Measurements from ENCODE around the gene CCDC28A. TPM values are rescaled to one million over a fixed set of nuclear protein-coding genes. Genes with fewer than 3 reads are reported as not detected.

CCDC28A gene
- total RNA-seq, 1 donor from 2014 or later, result 30.2 TPM

DNA sequence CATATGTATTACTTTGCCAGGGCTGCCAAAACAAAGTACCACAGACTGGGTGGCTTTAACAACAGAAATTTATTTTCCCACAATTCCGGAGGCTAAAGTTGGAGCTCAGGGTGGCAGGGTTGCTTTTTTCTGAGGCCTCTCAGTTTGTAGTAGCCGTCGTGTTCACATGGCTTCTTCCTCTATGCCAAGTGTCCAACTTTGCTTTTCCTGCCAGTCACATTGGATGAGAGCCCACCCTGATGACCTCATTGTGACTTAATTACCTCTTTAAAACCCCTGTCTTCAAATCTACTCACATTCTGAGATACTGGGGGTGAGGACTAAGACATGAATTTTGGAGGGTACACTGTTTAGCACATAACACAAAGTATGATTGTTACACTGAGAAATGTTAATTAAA lies 12.4 kb downstream of the CCDC28A start:
- no peaks in the 10 kb centered on the region for H3K27me3 Mint-ChIP-seq (ENCODE audit: insufficient read depth, low read depth)
- no peaks in the 10 kb centered on the region for H3K27me3 ChIP-seq

DNA sequence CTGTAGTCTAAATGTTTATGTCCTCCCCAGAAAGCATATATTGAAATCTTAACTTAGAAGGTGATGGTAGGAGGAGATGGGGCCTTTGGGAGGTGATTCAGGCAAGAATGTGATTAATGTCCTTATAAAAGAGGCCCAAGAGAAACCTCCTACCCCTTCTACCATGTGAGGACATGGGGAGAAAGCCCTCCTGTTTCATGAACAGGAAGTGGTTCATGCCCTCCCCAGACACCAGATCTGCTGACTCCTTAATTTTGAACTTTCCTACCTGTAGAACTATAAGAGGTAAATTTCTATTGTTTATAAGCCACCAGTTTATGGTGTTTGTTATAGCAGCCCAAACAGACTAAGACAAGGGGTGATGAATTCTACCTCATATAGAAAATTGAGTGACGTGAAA lies 13.6 kb downstream of the CCDC28A start:
- no peak overlapping the region for H3K9ac ChIP-seq
- DNase-seq (ENCODE audit: low spot score), result no peak
- H3K27me3 Mint-ChIP-seq (ENCODE audit: insufficient read depth, low read depth), result no peaks in the 10 kb centered on the region
- no peak overlapping the region for H2AFZ ChIP-seq (replicated peaks)
- no peaks in the 10 kb centered on the region for H4K20me1 ChIP-seq (ENCODE audit: low read depth)
- no peaks in the 10 kb centered on the region for H3K9me3 ChIP-seq (ENCODE audit: low read depth)
- H3K9me3 Mint-ChIP-seq, result no peaks in the 10 kb centered on the region
- H3K27ac Mint-ChIP-seq, result no peak overlapping the region
- no peak overlapping the region for H3K4me3 ChIP-seq
- no peaks in the 10 kb centered on the region for H3K4me1 Mint-ChIP-seq
- no peak overlapping the region for H3K27ac ChIP-seq
- H3K4me2 ChIP-seq, result no peak overlapping the region
- no peaks in the 10 kb centered on the region for H3K4me1 ChIP-seq
- peaks cover 5% of the 10 kb centered on the region for H3K36me3 ChIP-seq
- H3K36me3 Mint-ChIP-seq, result no peaks in the 10 kb centered on the region
- H3K4me3 Mint-ChIP-seq, result no peak overlapping the region
- no peaks in the 10 kb centered on the region for H3K79me2 ChIP-seq (ENCODE audit: low read depth)
- H3F3A ChIP-seq (ENCODE audit: low read depth), result no peaks in the 10 kb centered on the region
- no peaks in the 10 kb centered on the region for H3K27me3 ChIP-seq
- TF ChIP-seq EZH2 (IDR thresholded peaks at IDR 0.05) (no peak), EZH2phosphoT487 (IDR thresholded peaks at IDR 0.05) (no peak)
- TF ChIP-seq, protein P1, sequence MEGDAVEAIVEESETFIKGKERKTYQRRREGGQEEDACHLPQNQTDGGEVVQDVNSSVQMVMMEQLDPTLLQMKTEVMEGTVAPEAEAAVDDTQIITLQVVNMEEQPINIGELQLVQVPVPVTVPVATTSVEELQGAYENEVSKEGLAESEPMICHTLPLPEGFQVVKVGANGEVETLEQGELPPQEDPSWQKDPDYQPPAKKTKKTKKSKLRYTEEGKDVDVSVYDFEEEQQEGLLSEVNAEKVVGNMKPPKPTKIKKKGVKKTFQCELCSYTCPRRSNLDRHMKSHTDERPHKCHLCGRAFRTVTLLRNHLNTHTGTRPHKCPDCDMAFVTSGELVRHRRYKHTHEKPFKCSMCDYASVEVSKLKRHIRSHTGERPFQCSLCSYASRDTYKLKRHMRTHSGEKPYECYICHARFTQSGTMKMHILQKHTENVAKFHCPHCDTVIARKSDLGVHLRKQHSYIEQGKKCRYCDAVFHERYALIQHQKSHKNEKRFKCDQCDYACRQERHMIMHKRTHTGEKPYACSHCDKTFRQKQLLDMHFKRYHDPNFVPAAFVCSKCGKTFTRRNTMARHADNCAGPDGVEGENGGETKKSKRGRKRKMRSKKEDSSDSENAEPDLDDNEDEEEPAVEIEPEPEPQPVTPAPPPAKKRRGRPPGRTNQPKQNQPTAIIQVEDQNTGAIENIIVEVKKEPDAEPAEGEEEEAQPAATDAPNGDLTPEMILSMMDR (IDR thresholded peaks at IDR 0.05), result no peak

More for the DNA sequence above, 12.4 kb downstream of the CCDC28A start:
- no peaks in the 10 kb centered on the region for H3F3A ChIP-seq (ENCODE audit: low read depth)
- no peaks in the 10 kb centered on the region for H3K9me3 ChIP-seq (ENCODE audit: low read depth)
- H3K9ac ChIP-seq, result no peak overlapping the region
- H4K20me1 ChIP-seq (ENCODE audit: low read depth), result no peaks in the 10 kb centered on the region
- H3K36me3 ChIP-seq, result peaks cover 5% of the 10 kb centered on the region
- Mint-ChIP-seq H3K36me3 (peaks cover 1% of the 10 kb centered on the region), H3K4me3 (no peak overlapping the region), H3K9me3 (no peaks in the 10 kb centered on the region), H3K27ac (no peak overlapping the region), H3K4me1 (no peaks in the 10 kb centered on the region)
- no peaks in the 10 kb centered on the region for H3K4me1 ChIP-seq
- no peak overlapping the region for H2AFZ ChIP-seq (replicated peaks)
- no peak for DNase-seq (ENCODE audit: low spot score)
- TF ChIP-seq EZH2 (IDR thresholded peaks at IDR 0.05), result no peak
- TF ChIP-seq, protein P1 (IDR thresholded peaks at IDR 0.05), result no peak
- no peak for TF ChIP-seq EZH2phosphoT487 (IDR thresholded peaks at IDR 0.05)
- H3K79me2 ChIP-seq (ENCODE audit: low read depth), result no peaks in the 10 kb centered on the region
- no peak overlapping the region for H3K4me3 ChIP-seq
- H3K4me2 ChIP-seq, result no peak overlapping the region
- no peak overlapping the region for H3K27ac ChIP-seq

DNA sequence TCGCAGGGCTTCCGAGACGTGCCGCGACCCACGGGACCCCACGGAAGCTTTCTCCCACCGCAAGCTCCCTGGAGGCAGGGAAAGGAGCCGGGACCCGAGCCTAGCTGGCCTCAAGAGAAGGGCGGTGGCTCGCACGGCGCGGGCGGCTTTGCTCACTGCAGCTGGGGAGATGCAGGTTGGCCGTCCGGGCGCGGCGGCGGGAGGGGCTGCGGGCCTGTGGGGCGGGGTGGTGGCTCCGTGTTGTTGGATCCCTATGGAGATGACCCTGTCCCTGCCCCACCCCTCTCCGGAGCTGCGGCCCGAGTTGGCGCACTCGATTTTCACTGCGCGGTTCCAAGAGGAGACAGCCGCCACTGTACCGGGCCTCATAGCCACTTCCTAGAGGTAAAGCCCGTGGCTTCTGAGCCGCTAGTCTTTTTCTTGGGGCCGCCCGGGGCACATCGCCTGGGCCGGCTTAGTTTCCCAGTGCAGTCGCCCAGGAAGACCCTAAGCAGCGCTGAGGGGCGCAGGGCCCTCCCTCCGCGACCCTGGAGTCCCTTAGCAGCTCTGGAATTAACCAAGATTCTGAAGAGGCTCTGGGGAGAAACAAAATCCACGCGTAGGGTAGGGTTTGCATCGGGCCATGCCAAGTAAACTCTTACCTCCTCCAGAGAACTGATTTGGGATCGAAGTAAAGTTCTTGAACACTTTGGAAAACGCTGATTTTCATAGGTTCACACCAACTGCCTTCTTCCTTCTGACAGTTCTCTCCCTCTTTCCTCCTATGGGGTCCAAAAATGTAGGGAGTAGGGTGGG lies 22.4 kb downstream of the CCDC28A start, which contains the start of gene ECT2L:
TSS of gene ECT2L (plus strand) at position 279 of the 795 bp plus-strand sequence. CDS start 17,188 bp downstream, outside the sequence.
- H3K27me3 ChIP-seq, result peaks cover 24% of the 10 kb centered on the region
- H3K27me3 Mint-ChIP-seq (ENCODE audit: insufficient read depth, low read depth), result peaks cover 3% of the 10 kb centered on the region
- no peaks in the 10 kb centered on the region for H4K20me1 ChIP-seq (ENCODE audit: low read depth)
- H3K27ac Mint-ChIP-seq, result no peak within 1 kb of the TSS
- no peaks in the 10 kb centered on the region for H3K9me3 Mint-ChIP-seq
- peak within 1 kb of the TSS; percentile 93 for H2AFZ ChIP-seq (replicated peaks)
- no peaks in the 10 kb centered on the region for H3K9me3 ChIP-seq (ENCODE audit: low read depth)
- H3K27ac ChIP-seq, result no peak within 1 kb of the TSS
- H3K79me2 ChIP-seq (ENCODE audit: low read depth), result no peaks in the 10 kb centered on the region
- peaks cover 13% of the 10 kb centered on the region for H3K4me1 Mint-ChIP-seq
- peak within 1 kb of the TSS; percentile 83 for H3K4me2 ChIP-seq
- no peak within 1 kb of the TSS for H3K4me3 Mint-ChIP-seq
- H3K36me3 Mint-ChIP-seq, result no peaks in the 10 kb centered on the region
- no peak within 1 kb of the TSS for H3K9ac ChIP-seq
- H3K4me1 ChIP-seq, result peaks cover 12% of the 10 kb centered on the region
- DNase-seq (ENCODE audit: low spot score), result peak; percentile 81
- H3K36me3 ChIP-seq, result no peaks in the 10 kb centered on the region
- peaks cover 7% of the 10 kb centered on the region for H3F3A ChIP-seq (ENCODE audit: low read depth)
- peak within 1 kb of the TSS; percentile 43 for H3K4me3 ChIP-seq
- TF ChIP-seq, protein P1 (IDR thresholded peaks at IDR 0.05), result no peak
- TF ChIP-seq EZH2 (IDR thresholded peaks at IDR 0.05) (no peak), EZH2phosphoT487 (IDR thresholded peaks at IDR 0.05) (no peak)
